CD4-positive, alpha-beta T cell treated with Interleukin-15 for 4 hours (primary cell): ENCODE measurements around the gene ATG4B.

Experiments used
- DNase-seq: peaks from one replicate; pipeline ENCODE4 v3.0.0-alpha.2; 2020; ENCODE audit warnings: low spot score

ATG4B gene

DNA sequence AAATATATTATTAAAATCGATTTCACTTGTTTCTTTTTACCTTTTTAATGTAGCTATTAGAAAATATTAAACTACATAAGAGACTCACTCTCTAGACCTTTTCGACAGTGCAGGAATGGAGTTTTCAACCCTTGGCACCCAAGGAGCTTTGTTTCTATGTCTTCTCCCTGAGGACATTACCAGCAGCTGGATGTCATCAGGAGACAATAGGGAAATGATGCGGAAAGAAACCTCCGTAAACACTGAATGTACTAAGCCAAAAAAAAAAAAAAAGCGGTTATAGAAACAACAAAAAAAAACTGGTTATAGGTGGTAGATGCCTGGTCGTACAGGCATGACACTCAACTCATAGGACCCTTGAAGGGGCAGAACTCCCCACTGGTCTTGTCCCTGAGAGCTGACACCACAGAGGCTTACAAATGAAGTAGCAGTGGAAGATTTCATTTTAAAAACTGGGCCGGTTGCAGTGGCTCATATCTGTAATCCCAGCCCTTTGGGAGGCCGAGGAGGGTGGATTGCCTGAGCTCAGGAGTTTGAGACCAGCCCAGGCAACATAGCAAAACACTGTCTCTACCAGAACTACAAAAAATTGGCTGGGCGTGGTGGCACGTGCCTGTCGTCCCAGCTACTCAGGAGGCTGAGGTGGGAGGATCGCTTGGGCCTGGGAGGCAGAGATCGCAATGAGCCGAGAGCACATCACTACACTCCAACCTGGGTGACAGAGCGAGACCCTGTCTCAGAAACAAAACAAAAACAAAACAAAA, 24.3 kb upstream of the ATG4B start:
- no peak for DNase-seq

DNA sequence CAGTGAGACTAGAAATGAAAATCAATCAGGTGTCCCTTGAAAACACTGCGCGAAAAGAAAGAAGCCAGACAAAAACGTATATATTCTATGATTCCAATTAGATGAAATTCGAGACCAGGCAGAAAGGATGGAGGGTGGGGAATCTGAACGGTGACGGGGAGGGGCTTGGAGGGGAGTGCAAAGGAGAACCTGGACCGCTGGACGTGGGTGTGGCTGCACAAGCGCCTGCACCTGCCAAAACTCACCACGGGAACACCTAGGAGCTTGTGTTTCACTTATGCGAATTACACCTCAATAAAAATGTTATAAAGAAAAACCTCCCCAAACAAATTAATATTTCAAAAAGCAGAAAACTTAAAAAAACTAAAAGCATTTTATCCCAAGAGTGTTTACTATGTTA, 22.5 kb upstream of the ATG4B start:
- no peak for DNase-seq

DNA sequence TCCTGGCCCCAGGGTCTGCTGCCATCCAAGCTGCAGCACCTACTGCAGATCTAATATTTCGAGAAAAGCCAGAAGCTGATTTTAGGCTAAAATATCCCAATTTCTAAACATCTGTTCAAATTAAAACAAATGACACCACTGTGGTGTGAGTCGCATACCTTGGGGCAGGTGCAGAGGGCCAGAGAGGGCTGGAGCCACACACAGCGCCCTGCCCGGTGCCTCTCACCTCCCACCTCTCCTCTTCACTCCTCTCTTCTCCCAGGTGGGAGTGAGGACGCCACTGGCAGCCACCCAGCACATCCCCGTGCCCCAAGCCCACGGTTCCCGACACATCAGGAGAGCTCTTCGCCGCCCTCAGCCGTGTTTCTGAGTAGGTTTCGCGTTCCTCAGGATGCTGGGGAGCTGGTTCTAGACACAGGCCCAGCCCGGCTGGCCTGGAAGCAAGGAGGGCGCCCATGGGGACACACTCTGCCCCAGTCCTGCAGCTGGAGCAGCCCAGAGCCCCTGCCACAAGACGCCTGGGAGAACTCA, 21.9 kb upstream of the ATG4B start:
- no peak for DNase-seq

DNA sequence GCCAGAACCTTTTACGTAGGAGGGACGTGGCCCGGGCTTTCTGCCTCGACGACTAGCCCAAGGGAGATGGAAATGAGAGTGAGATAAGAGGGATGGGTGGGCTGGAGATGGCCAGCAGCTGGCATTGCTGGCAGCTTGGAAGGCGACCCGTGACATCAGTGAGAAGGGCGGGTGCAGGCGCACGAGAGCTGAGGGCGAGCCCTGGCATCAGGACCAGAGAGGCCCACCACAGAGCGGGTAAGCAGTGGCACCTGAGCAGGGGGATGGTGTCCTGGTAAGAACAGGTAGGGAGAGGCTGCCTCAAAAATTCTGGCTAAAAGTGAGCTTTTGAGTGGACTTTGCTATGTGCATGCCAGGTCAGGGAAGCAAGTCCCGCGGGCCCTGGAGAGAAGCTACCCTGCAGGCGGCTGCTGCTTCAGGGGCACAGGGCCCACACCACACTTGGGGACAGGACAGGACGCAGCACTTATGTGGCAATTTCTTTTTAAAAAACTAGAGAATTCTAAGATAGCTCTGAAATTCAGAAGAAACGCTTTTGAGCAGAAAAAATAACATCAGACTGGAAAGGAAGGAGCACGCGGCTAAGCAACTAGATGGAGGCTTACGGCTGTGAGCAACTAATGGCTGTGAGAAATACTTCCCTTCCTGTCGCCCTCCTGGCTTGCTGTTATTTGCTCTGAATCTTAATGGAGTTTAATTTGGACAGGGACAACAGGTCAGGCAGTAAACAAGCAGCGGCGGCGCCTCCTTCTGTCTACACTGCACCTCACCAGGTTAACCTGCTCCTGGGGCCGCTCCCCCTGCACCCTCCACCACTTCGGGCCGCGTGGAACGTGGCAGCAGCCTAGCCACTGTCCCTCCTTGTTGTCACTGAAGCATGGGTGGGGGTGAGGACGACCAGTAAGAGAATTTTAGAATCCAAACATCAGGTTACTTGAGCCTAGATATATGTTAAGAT, 21.0 kb upstream of the ATG4B start:
- DNase-seq, result no peak

DNA sequence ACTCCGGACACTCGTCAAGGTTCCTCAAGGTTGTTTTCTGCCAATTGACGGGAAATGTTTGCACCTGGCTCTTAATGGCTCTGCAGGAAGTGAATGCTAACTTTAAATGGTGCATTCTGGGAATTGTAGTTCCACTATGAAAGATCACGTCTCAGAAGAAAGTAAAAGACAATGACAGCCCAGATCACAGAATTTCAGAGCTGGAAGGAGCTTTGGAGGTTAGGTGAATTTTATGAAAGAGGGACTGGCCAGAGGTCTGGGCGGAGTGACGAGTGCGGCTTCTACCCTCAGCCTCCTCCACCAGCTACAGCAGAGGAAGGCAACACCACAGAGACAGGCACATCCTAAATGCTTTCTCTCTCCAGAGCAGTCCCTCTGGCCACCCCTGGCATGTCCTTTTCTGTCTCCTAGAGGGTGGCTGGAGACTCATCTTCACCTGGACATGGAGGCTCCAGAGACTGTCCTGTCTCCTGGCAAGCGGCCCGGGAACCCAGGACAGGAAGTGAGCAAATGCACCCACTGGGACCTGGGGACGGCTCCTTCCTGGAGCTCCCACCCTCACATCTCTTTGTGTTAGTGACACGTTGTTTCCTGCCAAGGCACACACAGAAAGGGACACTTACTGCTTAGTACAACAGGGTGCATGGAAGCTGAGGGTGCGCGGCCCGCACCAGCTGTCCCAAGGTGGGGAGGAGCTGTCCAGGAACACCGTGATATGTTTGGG, 19.9 kb upstream of the ATG4B start:
- DNase-seq, result peak; percentile 52

DNA sequence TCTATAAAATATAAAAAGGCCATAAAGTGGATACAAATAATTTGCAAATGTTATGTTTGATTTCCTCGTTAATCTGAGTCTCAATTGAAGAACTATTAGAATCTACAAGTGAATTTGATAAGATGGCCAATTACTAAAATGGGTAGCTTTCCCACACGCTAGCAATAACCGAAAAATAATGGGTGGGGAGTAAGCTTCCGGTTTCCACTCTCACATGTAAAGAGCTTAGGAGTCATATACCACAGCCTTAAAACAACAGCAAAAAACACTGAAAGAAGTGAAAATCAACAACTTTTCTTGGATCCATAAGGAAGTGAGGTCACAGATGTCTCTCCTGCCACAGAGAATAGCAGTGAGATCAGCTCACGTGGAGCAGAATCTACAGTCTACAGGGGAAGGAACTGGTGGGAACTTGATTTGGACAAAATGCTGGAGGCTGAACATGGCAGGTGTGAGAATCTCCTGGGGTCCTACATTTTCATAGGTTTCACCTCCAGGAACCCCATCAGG, 19.1 kb upstream of the ATG4B start:
- DNase-seq, result no peak

DNA sequence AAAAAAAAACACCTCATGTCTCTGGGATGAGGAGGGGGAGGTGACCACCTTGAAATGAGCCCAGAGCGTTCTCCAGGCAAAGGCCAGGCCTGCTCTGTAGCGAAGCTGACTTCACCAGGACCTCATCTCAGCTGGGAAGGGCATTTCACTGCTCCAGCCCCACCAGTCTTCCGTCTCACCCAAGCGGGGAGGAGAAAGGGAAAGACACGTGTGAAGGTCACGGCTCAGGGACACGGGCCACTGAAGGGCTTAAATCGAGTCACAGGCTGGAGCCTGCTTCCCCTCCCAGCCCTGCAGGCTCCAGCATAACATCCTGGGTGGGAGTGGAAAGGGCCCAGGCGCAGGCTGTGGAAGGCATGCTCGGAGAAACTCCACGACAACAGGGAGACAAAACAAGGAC, 18.7 kb upstream of the ATG4B start:
- no peak for DNase-seq

DNA sequence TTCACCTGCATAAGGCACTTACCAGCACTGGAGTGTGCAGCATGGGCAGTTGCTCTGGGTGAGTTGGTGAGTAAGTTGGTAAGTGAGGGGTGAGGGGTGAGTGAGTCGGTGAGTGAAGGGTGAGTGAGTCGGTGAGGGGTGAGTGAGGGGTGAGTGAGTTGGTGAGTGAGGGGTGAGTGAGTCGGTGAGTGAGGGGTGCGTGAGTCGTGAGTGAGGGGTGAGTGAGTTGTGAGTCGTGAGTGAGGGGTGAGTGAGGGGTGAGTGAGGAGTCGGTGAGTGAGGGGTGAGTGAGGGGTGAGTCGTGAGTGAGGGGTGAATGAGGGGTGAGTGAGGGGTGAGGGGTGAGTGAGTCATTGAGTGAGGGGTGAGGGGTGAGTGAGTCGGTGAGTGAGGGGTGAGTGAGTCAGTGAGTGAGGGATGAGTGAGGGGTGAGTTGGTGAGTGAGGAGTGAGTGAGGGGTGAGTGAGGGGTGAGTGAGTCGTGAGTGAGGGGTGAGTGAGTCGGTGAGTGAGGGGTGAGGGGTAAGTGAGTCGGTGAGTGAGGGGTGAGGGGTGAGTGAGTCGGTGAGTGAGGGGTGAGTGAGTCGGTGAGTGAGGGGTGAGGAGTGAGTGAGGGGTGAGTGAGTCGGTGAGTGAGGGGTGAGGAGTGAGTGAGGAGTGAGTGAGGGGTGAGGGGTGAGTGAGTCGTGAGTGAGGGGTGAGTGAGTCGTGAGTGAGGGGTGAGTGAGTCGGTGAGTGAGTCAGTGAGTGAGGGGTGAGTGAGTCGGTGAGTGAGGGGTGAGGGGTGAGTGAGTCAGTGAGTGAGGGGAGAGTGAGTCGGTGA, 17.7 kb upstream of the ATG4B start:
- DNase-seq, result no peak

DNA sequence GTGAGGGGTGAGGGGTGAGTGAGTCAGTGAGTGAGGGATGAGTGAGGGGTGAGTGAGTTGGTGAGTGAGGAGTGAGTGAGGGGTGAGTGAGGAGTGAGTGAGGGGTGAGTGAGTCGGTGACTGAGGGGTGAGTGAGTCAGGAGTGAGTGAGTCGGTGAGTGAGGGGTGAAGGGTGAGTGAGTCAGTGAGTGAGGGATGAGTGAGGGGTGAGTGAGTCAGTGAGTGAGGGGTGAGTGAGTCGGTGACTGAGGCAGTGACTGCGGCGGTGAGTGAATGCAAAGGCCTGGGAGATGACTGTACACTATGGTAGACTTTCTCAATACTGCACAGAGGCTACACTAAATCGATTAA, 17.1 kb upstream of the ATG4B start:
- DNase-seq, result peak; percentile 48

DNA sequence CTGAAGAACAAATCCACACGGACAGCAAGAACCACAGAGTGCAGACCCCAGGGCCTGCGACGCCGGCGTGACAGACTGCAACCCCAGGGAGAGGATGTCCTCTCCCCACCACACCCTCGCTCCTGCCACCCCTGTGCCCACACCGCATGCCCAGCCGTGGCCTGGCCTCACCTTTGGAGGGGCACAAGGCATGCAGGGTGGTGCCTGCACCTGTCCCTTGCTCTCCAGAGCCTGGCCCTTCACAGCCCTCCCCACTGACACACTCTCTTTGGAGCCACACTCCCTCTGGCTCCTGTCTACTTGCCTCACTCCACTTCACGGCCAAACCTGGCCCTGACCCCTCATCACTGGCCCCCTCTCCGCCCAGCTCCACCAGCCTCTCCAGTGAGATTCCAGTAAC, 9.8 kb upstream of the ATG4B start:
- no peak for DNase-seq

DNA sequence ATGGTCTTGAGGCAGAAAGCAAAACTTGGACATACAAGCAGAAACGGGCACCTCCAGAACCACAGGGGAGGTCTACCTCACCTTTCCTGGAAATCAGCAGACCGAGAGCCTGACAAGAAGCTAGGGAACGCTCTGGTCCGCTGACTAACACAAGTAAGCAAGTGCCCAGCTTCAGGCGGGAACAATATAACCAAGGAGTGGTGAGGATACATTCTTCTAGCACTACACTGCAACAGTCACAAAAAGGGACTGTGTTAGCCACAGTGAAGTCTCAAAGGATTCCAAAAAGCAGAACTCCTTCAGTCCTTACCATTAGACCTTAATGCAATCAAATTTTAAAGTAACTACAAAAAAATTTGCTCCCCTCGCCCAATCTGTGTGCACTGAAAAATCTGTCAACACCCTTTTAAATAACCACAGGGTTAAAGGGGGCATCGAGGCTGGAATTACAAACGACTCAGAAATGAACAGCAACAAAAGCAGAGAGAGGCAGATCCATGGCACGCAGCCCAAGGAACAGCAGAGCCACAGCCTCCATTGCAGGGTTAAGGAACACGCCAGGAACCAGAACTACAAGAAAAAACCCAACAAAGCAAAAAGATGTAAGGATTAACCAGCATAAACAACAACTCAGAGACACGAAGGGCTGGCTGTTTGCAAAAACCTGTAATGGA, 7.6 kb upstream of the ATG4B start:
- no peak for DNase-seq

DNA sequence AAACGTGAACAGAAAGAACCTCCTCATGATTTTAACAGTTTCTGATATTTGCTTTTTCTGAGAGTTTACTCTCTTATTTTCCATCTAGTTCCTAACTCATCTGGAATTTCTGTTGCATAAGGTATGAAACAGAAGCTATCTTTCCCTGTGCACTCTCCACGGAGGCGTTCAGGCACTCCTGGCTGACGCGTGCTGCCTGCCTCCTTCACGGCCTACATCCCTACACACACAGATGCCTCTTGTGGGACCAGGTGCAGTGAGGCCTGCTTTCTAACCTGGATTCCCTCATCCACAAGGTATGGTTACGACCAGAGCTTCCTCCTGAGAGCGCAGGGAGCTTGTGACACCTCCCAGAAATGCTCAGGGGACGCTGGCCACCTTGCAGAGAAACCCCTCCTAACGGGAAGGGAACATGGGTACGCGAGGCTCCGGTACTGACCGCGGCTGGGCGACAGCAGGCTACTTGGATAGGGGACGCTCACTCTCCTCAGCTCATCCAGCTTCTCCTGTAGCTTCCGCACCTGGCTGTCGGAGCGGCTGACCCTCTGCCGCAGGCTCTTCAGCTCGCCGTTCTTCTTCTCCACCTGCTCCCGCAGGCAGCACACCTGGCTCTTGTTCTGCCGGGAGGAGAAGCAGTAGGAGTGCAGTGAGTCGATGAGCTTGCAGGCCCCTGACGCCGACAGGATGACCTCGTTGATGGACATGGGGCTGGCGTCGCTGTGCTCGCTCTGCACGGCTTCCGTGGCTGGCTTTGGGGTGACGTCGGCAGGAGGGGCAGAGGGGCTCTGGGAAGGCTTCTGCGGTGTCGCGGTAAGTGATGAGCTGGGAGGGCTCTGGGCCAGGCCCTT, 4.8 kb upstream of the ATG4B start:
- no peak for DNase-seq

DNA sequence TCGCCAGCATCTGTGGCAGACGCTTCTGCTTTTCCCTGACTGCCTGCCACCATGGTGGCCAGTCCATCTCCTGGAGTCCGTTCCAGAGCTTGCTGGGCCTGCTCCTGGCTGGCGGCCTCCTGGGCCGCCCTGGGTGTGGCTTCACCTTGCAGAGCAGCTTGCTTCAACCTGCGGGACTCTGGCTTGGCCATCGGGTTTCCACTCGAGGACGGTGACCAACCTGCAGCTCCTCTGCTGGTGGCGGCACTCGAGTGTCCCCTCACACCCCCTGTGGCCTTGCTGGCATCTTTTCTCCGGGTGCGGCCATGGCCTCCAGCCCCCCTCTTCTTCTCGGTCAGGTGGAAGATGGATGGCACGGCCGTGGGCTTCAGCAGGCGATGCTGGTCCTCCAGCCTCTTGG, 3.9 kb upstream of the ATG4B start:
- no peak for DNase-seq

DNA sequence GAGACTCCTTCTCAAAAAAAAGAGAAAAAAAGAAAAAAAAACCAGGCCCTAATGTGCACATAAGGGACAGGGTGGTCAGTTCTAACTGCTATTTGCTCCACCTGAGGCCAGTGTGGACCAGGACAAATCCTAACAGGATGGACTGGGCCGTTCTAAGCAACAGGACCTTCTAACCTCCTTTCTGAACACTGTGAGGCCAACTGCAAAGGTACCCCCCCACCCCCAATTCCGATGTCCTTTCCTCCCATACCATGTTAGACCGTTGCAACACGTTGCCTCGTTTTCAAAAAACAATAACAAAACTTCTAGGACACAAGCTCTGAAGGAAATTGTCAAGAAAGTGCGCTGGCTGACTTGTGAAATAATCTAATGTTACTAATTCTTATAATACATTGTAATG, 1.7 kb upstream of the ATG4B start:
- no peak for DNase-seq

DNA sequence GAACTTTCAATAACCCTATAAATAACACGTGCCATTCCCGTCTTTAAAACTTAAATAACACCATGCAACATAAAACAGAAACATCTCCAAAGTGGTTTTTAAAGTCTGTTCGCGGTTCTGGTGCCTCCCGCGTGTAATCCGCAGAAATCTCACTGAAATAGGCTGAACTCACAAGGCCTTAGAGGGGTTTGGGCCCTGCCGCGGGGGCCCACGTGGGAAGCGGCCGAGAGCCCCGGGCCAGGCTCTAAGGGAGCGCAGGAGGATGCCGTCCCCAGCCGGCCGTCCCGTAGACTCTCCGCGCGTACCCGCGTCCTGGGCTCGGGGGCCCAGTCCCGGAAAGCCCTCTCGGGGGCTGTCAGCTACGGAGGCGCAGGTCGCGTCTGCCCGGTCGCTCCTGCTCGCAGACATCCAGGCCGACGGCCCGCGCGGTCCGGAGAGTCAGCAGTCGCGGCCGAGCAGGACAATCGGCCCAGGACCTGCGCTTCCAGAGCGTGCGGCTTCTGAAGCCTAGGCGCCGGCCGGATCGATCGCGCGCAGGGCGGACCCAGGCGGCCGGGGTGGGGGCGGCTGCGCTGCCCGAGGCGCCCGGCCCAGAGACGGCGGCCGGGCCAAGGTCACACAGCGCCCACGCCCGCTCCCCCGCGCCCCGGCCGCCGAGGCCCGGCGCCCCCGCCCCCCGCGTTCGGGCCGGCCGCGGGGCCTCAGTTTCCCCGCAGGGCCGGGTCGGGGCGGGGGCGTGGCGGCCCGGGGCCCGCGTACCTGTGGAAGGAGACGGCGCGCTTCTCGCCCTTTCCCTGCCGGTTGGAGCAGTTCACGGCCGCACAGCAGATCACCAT, 1.1 kb upstream of the ATG4B start:
- DNase-seq, result peak; percentile 4

DNA sequence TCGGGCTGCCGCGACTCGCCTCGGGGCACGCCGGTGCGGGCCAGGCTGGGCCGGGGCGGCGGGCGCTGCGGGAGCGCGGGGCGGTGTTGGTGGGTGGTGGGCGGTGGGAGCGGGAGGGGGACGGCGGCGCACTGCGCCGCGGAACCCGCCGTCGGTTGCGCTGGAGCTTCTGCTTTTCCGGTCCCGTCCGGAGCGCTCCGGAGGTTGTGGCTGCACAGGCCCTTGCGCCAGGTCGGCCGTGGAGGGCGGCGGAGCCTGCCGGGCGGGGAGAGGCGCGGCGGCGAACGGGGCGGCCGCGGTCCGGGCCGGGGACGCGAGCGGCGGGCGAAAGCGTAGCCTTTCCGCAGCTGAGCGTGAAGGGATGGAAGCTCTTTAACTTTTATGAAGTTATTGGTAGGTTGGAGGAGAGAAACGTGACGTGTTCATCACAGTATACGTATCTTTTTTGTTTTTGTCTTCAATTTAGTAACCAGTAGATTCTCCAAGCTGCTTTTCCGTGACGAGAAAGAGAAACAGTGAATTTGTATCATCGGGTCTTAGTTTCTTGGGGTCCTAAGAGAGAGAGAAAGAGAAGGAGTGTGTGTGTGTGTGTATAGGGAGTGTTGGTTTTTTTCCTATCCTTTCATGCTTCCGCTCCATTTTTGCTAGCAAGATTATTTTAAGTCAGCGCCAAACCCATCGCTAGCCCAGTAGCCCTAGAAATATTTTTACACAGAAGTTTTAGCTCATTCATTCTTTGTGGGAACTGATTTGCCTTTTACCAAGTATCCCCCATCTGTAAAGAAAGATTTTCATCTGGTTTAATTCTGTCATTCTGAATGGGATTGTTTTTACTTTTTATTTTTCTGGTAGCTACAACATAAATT, 535 bp downstream of the ATG4B start:
- DNase-seq, result no peak

DNA sequence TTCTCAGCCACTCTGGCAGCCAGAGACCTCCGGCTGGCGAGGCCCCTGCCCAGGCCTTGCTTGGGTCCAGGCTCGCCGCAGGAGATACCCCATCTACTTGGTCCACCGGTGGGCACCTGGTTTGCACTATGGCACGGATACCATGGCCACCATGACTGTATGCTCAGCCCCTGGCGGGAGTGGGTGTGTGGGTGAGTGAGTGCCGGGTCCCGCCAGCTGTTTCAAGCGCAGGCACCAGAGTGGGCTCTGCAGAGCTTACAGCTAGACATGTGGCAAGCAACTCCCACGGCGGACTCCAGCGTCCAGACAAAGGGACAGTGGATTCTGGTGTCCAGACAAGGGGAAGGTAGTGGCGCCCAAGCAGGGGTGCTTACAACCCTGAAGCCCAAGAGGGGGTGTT, 1.4 kb downstream of the ATG4B start:
- DNase-seq, result no peak

DNA sequence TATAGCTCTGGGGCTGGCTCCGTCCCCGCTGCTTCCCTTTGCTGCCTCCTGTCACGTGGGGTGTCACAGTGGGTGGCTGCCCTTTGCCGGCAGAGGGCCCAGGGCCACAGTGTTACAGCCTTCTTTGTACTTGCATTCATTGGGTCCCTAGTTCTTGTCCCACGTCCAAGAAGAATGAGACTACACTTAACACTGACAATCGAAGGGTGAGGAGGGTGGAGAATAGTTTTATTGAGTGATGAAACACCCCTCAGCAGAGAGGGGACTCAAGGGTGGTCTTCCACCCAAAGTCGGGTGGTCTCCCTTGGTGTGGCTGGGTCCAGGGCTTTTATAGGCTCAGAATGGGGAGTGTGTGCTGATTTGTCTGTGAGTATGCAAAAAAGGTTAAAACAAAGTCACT, 1.9 kb downstream of the ATG4B start:
- no peak for DNase-seq
